NK-92 (cell line): Measurements from ENCODE around the gene YY1AP1.
"Not testable (repeated sequence)": the region's sequence is repeated elsewhere in the genome, so short reads cannot be mapped to it uniquely, and the experiment has no call there.

ENCODE experiments used
- DNase-seq: peaks from one replicate; lab custom pipeline; 2025; ENCODE audit not compliant: unreplicated experiment; lab: John Stamatoyannopoulos, UW

The YY1AP1 gene

GRCh38 chr1:155648207-155649147 is 40.1 kb downstream of the YY1AP1 start:
- DNase-seq, result no peak

GRCh38 chr1:155646307-155646706 is 42.3 kb downstream of the YY1AP1 start:
- DNase-seq, result no peak

GRCh38 chr1:155645648-155646047 is 42.9 kb downstream of the YY1AP1 start:
- no peak for DNase-seq

- DNase-seq, result no peak
Observed at GRCh38 chr1:155645034-155645598, 43.5 kb downstream of the YY1AP1 start.

- no peak for DNase-seq
Observed at GRCh38 chr1:155643230-155643629, 45.3 kb downstream of the YY1AP1 start.

- DNase-seq, result not testable (repeated sequence)
Observed at GRCh38 chr1:155642559-155643180, 45.9 kb downstream of the YY1AP1 start.

- DNase-seq, result no peak
Observed at GRCh38 chr1:155640367-155640766, 48.2 kb downstream of the YY1AP1 start.

GRCh38 chr1:155636397-155637153 is 52.0 kb downstream of the YY1AP1 start:
- DNase-seq, result no peak

- DNase-seq, result not testable (repeated sequence)
Observed at GRCh38 chr1:155626428-155626827, 62.1 kb downstream of the YY1AP1 start.

- DNase-seq, result no peak
Observed at GRCh38 chr1:155623357-155623756, 65.2 kb downstream of the YY1AP1 start.

- DNase-seq, result no peak
Observed at GRCh38 chr1:155622191-155622590, 66.4 kb downstream of the YY1AP1 start.

GRCh38 chr1:155613226-155613625 is 75.3 kb downstream of the YY1AP1 start:
- not testable (repeated sequence) for DNase-seq

GRCh38 chr1:155610257-155610647 is 78.3 kb downstream of the YY1AP1 start:
- not testable (repeated sequence) for DNase-seq

- peak; percentile 46 for DNase-seq
Observed at GRCh38 chr1:155609515-155610256, 78.9 kb downstream of the YY1AP1 start, which contains the start of gene MSTO1. Gene MSTO1 (plus strand): TSS chr1:155610218. CDS start chr1:155610249, 31 bp downstream.
